ENCODE measurements around the gene FGF14.
"Not testable (repeated sequence)": the region's sequence is repeated elsewhere in the genome, so short reads cannot be mapped to it uniquely, and the experiment has no call there.

Gene FGF14

DNA sequence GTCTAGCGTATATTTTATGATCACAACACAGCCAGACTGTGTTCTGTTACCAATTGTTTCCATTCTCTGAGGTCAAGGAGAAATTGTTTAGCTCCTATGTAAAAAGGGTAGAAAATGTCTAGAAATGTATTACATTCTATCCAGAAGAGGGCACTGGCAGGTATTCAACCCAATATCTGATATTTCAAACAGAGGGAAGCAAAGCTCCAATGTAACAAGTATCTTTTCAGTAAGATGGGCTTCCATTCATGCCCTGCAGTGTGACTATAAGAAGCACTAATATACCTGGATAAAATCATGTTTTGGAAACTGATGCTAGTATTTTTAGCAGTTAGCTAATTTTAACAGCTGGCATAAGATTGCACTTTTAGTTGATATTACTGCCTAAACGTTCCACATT, 312.7 kb downstream of the FGF14 start:
- H3K4me3 ChIP-seq (replicated peaks; ENCODE audit: low read depth, low read length): no peak overlapping the region
- TF ChIP-seq, protein P1, sequence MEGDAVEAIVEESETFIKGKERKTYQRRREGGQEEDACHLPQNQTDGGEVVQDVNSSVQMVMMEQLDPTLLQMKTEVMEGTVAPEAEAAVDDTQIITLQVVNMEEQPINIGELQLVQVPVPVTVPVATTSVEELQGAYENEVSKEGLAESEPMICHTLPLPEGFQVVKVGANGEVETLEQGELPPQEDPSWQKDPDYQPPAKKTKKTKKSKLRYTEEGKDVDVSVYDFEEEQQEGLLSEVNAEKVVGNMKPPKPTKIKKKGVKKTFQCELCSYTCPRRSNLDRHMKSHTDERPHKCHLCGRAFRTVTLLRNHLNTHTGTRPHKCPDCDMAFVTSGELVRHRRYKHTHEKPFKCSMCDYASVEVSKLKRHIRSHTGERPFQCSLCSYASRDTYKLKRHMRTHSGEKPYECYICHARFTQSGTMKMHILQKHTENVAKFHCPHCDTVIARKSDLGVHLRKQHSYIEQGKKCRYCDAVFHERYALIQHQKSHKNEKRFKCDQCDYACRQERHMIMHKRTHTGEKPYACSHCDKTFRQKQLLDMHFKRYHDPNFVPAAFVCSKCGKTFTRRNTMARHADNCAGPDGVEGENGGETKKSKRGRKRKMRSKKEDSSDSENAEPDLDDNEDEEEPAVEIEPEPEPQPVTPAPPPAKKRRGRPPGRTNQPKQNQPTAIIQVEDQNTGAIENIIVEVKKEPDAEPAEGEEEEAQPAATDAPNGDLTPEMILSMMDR (IDR thresholded peaks at IDR 0.05; ENCODE audit: low read depth, low read length, missing control alignments): no peak
- no peak for DNase-seq (ENCODE audit: extremely low read depth, low read depth)

DNA sequence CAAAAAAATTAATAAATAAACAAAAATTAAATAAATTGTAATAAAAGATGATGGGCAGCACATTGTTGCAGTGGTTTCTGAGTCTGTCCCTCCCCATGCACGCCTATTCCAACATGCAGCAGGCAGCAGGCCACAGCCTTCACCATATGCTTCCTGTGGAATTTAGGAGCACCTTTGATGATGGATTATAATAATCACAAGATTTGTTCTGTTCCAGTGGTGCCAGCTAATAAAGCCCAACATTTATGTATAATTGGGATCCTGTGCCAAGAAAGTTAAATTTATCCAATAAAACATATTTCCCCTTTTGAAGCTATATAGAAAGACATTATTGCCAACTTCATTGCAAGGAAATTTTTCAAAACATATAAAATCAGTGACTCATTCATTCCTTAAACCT, 328.6 kb downstream of the FGF14 start:
- TF ChIP-seq, protein P1 (IDR thresholded peaks at IDR 0.05; ENCODE audit: low read depth, low read length, missing control alignments): no peak
- no peak overlapping the region for H3K4me3 ChIP-seq (replicated peaks; ENCODE audit: low read depth, low read length)
- no peak for DNase-seq (ENCODE audit: extremely low read depth, low read depth)

DNA sequence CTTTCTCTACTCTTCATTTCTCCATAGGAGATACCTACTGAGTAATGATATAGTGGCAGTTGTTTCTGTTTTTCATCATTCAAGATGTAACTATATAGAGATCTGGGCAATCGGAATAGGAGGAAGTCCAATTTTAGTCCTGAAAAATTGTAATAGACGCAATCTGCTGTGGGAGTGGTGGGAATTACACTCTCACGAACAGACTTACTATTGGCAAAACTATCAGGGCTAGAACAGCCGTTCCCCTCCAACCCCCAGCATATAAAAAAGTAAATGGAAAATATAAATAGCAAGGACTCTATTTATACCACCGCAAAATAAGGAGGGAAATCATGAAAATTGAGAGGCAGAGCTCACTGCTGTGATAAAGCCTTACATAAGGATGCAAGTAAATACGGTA, 330.1 kb downstream of the FGF14 start:
- H3K4me3 ChIP-seq (replicated peaks; ENCODE audit: low read depth, low read length): no peak overlapping the region
- TF ChIP-seq, protein P1 (IDR thresholded peaks at IDR 0.05; ENCODE audit: low read depth, low read length, missing control alignments): no peak

DNA sequence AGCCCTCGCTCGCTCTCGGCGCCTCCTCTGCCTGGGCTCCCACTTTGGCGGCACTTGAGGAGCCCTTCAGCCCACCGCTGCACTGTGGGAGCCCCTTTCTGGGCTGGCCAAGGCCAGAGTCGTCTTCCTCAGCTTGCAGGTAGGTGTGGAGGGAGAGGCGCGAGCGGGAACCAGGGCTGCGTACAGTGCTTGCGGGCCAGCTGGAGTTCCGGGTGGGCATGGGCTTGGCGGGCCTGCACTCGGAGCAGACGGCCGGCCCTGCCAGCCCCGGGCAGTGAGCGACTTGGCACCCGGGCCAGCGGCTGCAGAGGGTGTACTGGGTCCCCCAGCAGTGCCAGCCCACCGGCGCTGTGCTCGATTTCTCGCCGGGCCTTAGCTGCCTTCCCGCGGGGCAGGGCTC, 333.5 kb downstream of the FGF14 start:
- not testable (repeated sequence) for H3K4me3 ChIP-seq (replicated peaks; ENCODE audit: low read depth, low read length); DNase-seq (ENCODE audit: extremely low read depth, low read depth)

More for the DNA sequence above, 330.1 kb downstream of the FGF14 start:
- DNase-seq (ENCODE audit: extremely low read depth, low read depth): no peak

DNA sequence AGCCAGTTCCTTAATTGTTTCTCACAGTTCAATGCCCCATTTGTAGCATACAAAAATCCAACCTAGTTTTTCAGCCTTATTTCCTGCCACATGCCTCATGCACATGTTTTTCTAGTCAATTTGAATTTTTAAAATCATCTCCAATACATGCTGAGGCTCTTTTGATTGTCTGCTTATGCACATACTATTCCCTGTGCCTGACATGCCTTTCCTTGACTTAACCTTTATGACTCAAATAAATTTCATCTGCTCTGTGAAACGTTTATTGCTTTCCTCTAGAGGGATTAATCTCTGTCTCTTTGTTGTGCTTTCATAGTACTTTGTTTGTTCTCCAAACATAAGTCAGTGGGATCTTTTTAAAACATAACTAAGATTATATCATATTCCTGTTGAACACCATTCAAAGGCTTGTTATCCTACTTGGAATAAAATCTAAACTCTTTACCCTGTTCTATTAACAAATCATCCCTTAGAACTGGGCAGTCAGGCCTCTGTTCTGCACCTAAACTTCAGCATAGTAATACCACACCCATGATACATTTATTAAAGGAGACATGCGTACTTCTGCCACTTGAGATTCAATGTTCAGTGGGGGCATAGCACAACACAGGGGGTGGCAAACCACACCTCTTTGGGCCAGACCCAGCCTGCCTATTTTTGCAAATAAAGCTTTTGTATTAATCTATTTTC, 346.6 kb downstream of the FGF14 start:
- DNase-seq (ENCODE audit: extremely low read depth, low read depth): no peak
- TF ChIP-seq, protein P1 (IDR thresholded peaks at IDR 0.05; ENCODE audit: low read depth, low read length, missing control alignments): no peak
- no peak overlapping the region for H3K4me3 ChIP-seq (replicated peaks; ENCODE audit: low read depth, low read length)

DNA sequence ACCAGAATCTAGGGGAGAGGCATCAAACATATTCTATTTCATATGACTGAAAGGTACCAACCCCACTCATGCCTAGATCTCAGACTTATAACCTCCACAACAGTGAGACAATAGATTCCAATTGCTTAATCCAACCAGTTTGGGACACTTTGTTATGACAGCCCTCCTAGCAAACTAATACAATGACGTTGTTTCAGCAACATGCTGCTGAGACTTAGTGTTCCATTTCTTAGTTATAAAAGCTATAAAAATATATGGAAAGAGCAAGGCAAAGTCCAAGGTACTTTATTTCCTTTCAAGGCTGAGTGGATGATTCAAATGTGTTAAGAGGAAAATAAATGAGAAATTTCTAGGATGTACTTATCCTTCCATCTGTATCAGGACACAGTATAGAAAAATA, 352.0 kb downstream of the FGF14 start:
- H3K4me3 ChIP-seq (replicated peaks; ENCODE audit: low read depth, low read length): no peak overlapping the region
- TF ChIP-seq, protein P1 (IDR thresholded peaks at IDR 0.05; ENCODE audit: low read depth, low read length, missing control alignments): no peak
- no peak for DNase-seq (ENCODE audit: extremely low read depth, low read depth)

DNA sequence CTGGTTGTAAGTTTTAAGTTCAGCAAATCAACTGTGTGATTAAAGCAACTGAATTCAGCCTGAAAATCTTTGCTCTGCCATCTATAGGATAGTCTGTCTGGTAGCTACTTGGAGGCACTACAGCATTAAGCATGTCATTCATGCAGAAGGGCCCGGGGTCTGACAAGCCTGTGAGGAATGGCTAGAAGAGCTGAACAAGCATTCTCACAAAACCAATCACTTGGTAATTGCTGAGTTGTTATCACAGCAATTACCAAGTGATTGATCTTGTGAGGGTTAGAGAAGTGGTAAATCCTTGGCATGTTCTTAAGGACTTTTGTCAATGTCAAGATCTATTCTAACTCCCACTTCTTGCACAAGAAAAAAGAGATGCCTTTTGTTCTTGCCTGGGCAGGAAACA, 356.1 kb downstream of the FGF14 start:
- DNase-seq (ENCODE audit: extremely low read depth, low read depth): no peak
- H3K4me3 ChIP-seq (replicated peaks; ENCODE audit: low read depth, low read length): no peak overlapping the region
- TF ChIP-seq, protein P1 (IDR thresholded peaks at IDR 0.05; ENCODE audit: low read depth, low read length, missing control alignments): no peak

Measured in HFF-Myc (cell line).